ENCODE results near the gene RING1. TPM values are rescaled to one million over a fixed set of nuclear protein-coding genes. Genes with fewer than 3 reads are reported as not detected.

RING1 gene
- total RNA-seq, 1 donor from 2014 or later: 30.8 TPM

DNA sequence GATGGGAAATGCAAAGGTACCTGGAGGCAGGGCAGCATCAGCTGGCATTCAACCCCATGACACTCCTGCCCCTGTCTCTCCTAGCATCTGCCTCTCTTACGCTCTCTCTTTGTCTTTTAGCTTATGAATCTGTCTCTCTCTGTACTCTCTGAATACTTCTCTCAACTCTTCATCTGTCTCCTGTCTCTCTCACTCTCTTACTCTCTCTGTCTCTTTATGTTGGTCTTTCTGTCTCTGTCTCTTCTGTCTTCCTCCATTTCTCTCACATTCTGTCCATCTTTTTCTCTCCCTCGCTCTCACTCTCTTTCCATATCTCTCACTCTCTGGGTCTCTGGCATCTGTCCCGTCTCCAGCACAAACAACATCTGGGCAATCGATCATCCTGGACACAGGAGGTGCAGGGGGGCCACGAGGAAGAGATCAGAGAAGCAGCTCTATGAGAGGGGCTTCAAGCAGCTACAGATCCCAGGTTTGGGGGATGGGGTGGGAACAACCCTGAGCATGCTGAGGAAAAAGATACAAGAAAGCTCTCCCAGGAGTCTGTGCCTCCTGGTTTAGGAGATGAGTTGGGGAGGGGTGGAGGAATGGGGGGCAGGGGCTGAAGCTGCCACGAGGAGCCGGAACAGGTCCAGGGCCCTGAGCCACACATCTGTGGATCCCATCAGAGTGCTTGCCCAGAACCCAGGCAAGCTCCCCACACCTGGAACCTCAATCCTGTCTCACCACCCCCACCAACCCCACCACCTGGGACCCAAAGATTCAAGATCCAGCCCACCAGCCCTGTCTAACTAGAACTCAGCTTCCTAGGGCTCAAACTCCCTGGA, 18.5 kb upstream of the RING1 start:
- Histone ChIP-seq H2AFZ (ENCODE audit: low read depth, low read length) (no peak overlapping the region), H4K20me1 (ENCODE audit: insufficient read depth, low read length) (peaks cover 17% of the 10 kb centered on the region), H3K36me3 (ENCODE audit: insufficient read depth, low read length) (peaks cover 8% of the 10 kb centered on the region), H3K27ac (ENCODE audit: low read depth, low read length) (no peak overlapping the region), H3K79me2 (ENCODE audit: insufficient read depth, low read length) (no peaks in the 10 kb centered on the region), H3K27me3 (ENCODE audit: insufficient read depth, low read length) (peaks cover 13% of the 10 kb centered on the region), H3K4me2 (ENCODE audit: low read length) (no peak overlapping the region), H3K9ac (ENCODE audit: low read length) (no peak overlapping the region), H3K4me1 (ENCODE audit: insufficient read depth, low read length) (no peaks in the 10 kb centered on the region), H3K9me3 (ENCODE audit: insufficient read depth, low read depth, low read length) (no peaks in the 10 kb centered on the region), H3K4me3 (ENCODE audit: insufficient read depth, low read depth, low read length) (no peak overlapping the region)
- Mint-ChIP-seq H3K36me3 (ENCODE audit: low read depth, unreplicated experiment) (peaks cover 10% of the 10 kb centered on the region), H3K4me3 (ENCODE audit: unreplicated experiment) (peak overlapping the region; percentile 29), H3K27ac (ENCODE audit: unreplicated experiment) (no peak overlapping the region), H3K9me3 (ENCODE audit: unreplicated experiment) (peaks cover 2% of the 10 kb centered on the region), H3K27me3 (ENCODE audit: low read depth, unreplicated experiment) (peaks cover 33% of the 10 kb centered on the region), H3K4me1 (ENCODE audit: low read depth, unreplicated experiment) (peaks cover 4% of the 10 kb centered on the region)
- no peak for TF ChIP-seq EZH2 (IDR thresholded peaks at IDR 0.05; ENCODE audit: insufficient read depth, low read length)
- TF ChIP-seq, protein P1, sequence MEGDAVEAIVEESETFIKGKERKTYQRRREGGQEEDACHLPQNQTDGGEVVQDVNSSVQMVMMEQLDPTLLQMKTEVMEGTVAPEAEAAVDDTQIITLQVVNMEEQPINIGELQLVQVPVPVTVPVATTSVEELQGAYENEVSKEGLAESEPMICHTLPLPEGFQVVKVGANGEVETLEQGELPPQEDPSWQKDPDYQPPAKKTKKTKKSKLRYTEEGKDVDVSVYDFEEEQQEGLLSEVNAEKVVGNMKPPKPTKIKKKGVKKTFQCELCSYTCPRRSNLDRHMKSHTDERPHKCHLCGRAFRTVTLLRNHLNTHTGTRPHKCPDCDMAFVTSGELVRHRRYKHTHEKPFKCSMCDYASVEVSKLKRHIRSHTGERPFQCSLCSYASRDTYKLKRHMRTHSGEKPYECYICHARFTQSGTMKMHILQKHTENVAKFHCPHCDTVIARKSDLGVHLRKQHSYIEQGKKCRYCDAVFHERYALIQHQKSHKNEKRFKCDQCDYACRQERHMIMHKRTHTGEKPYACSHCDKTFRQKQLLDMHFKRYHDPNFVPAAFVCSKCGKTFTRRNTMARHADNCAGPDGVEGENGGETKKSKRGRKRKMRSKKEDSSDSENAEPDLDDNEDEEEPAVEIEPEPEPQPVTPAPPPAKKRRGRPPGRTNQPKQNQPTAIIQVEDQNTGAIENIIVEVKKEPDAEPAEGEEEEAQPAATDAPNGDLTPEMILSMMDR (IDR thresholded peaks at IDR 0.05; ENCODE audit: insufficient read depth, low read depth, low read length): no peak
- no peak for DNase-seq (ENCODE audit: low read depth)
- no peak for FAIRE-seq

DNA sequence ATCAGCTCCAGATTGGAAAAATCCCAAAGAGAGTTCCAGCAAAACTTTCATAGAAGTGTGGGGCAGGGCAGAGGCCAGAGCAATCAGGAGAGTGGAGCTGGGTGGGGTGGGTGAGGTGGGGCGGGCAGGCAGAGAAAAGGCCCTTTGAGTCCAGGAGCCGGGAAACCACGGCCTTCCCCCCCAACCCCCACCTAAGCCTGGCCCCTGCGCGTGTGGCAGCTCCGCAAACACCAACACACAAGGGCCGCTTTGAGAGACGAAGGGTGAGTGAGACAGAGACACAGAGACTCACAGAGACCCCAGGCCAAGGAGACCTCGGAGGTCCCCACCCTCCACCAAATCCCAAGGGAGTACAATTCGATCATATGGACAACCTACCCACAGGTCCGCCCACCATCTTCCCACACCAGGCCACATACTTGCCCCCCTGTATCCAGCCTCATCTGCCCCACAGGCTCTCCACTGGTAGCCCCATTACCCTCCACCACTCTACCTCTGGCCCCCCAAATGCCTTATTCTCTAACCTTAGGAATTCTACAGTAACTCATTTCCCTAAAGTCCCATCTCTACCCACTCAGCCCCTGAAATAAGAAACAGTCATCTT, 17.7 kb upstream of the RING1 start:
- Histone ChIP-seq H3K27ac (ENCODE audit: low read depth, low read length) (no peak overlapping the region), H2AFZ (ENCODE audit: low read depth, low read length) (no peak overlapping the region), H3K79me2 (ENCODE audit: insufficient read depth, low read length) (peaks cover 3% of the 10 kb centered on the region), H3K4me3 (ENCODE audit: insufficient read depth, low read depth, low read length) (no peak overlapping the region), H3K27me3 (ENCODE audit: insufficient read depth, low read length) (peaks cover 13% of the 10 kb centered on the region), H3K9me3 (ENCODE audit: insufficient read depth, low read depth, low read length) (no peaks in the 10 kb centered on the region), H3K9ac (ENCODE audit: low read length) (no peak overlapping the region), H4K20me1 (ENCODE audit: insufficient read depth, low read length) (peaks cover 25% of the 10 kb centered on the region), H3K4me1 (ENCODE audit: insufficient read depth, low read length) (no peaks in the 10 kb centered on the region), H3K36me3 (ENCODE audit: insufficient read depth, low read length) (peaks cover 14% of the 10 kb centered on the region), H3K4me2 (ENCODE audit: low read length) (no peak overlapping the region)
- Mint-ChIP-seq H3K27me3 (ENCODE audit: low read depth, unreplicated experiment) (peaks cover 32% of the 10 kb centered on the region), H3K4me3 (ENCODE audit: unreplicated experiment) (peak overlapping the region; percentile 29), H3K27ac (ENCODE audit: unreplicated experiment) (no peak overlapping the region), H3K4me1 (ENCODE audit: low read depth, unreplicated experiment) (peaks cover 4% of the 10 kb centered on the region), H3K36me3 (ENCODE audit: low read depth, unreplicated experiment) (peaks cover 16% of the 10 kb centered on the region), H3K9me3 (ENCODE audit: unreplicated experiment) (peaks cover 2% of the 10 kb centered on the region)
- FAIRE-seq (no peak), DNase-seq (ENCODE audit: low read depth) (no peak)
- TF ChIP-seq, protein P1 (IDR thresholded peaks at IDR 0.05; ENCODE audit: insufficient read depth, low read depth, low read length): no peak
- TF ChIP-seq EZH2 (IDR thresholded peaks at IDR 0.05; ENCODE audit: insufficient read depth, low read length): no peak

All from astrocyte (in vitro differentiated cells and primary cell).